Fibroblast of lung (primary cell): ENCODE data around the gene KRTAP5-2. TPM values are rescaled to one million over a fixed set of nuclear protein-coding genes. Genes with fewer than 3 reads are reported as not detected.
A peak's percentile ranks its signal among the peaks of the same experiment; 100 is the strongest.

ENCODE experiments used
- DNase-seq, 2 donors: peaks; one replicate each; pipeline versions ENCODE4 v3.0.0 to v3.0.0-alpha.2; 2010; ENCODE audit warnings: low read depth in 2 of 2
- H2AFZ ChIP-seq: 2 replicates; pipeline ENCODE4 v1.5.1; 2012; ENCODE audit warnings: low read length, control low read depth, inconsistent platforms
- H3K27ac ChIP-seq: 2 replicates; pipeline ENCODE4 v1.5.1; 2011; ENCODE audit warnings: low read length, control low read depth; ENCODE audit not compliant: insufficient read depth
- H3K27me3 ChIP-seq: 2 replicates; pipeline ENCODE4 v1.5.1; 2011; ENCODE audit warnings: mild to moderate bottlenecking, low read length; ENCODE audit not compliant: control insufficient read depth, insufficient read depth
- H3K36me3 ChIP-seq: 2 replicates; pipeline ENCODE4 v1.5.1; 2011; ENCODE audit warnings: low read length; ENCODE audit not compliant: control insufficient read depth, insufficient read depth
- H3K4me1 ChIP-seq: 2 replicates; pipeline ENCODE4 v1.5.1; 2011; ENCODE audit warnings: low read length; ENCODE audit not compliant: control insufficient read depth, insufficient read depth; ENCODE audit errors: extremely low read depth
- H3K4me2 ChIP-seq: 2 replicates; pipeline ENCODE4 v1.5.1; 2011; ENCODE audit warnings: low read length, control low read depth; ENCODE audit not compliant: insufficient read depth; ENCODE audit errors: extremely low read depth
- H3K4me3 ChIP-seq, 4 experiments: fragments of 200-600 bp in 1 of 4; sonication (generic) in 1 of 4; replicated peaks in 1 of 4; 2 replicates each; pipeline ENCODE4 v1.5.1; 2011 to 2016; ENCODE audit warnings: low read length in 4 of 4, low read depth in 3 of 4, mild to moderate bottlenecking in 3 of 4, control low read depth in 2 of 4, inconsistent platforms in 1 of 4, mixed read lengths in 1 of 4; ENCODE audit not compliant: insufficient read depth in 1 of 4; ENCODE audit errors: control extremely low read depth in 1 of 4
- H3K79me2 ChIP-seq: 2 replicates; pipeline ENCODE4 v1.5.1; 2012; ENCODE audit warnings: mild to moderate bottlenecking, low read length, inconsistent platforms; ENCODE audit not compliant: control insufficient read depth, insufficient read depth
- H3K9ac ChIP-seq: 2 replicates; pipeline ENCODE4 v1.5.1; 2011; ENCODE audit warnings: mild to moderate bottlenecking, low read length, control low read depth; ENCODE audit not compliant: insufficient read depth
- H3K9me3 ChIP-seq: 2 replicates; pipeline ENCODE4 v1.5.1; 2012; ENCODE audit warnings: low read depth, low read length; ENCODE audit not compliant: control insufficient read depth, insufficient read depth
- H4K20me1 ChIP-seq: 2 replicates; pipeline ENCODE4 v1.5.1; 2011; ENCODE audit warnings: low read length; ENCODE audit not compliant: control insufficient read depth, insufficient read depth; ENCODE audit errors: extremely low read depth
- EZH2 ChIP-seq: IDR thresholded peaks from 2 replicates; pipeline ENCODE4 v1.5.1; 2012; ENCODE audit warnings: low read length, control low read depth, mild to moderate bottlenecking; ENCODE audit errors: missing control alignments
- polyA plus RNA-seq, 2 donors: library from polyadenylated mRNA; depleted of rRNA in 1 of 2; stranded (reverse) in 1 of 2; unstranded in 1 of 2; fragments of >200 nt; gene quantifications; 2 replicates each; pipeline ENCODE4 v1.2.1, GENCODE V29; 2011 to 2012; ENCODE audit warnings: missing spikeins in 1 of 2
- total RNA-seq: library from RNA; depleted of rRNA; stranded (reverse); fragments of >200 nt; gene quantifications from 2 replicates; pipeline ENCODE4 v1.2.1, GENCODE V29; 2014
- TF ChIP-seq, protein P1 (sequence below), 2 donors: IDR thresholded peaks in 1 of 2; conservative IDR thresholded peaks in 1 of 2; 1 replicate in 1 of 2; 2 replicates in 1 of 2; pipeline ENCODE4 v1.5.1; 2011 to 2012; ENCODE audit warnings: low read length in 2 of 2, control low read depth in 1 of 2, inconsistent platforms in 1 of 2, low read depth in 1 of 2, mild to moderate bottlenecking in 1 of 2

Gene KRTAP5-2
- total and polyA plus RNA-seq, 2 donors (not counting 1 experiment from before 2014, with no cell fraction given), result not detected

DNA sequence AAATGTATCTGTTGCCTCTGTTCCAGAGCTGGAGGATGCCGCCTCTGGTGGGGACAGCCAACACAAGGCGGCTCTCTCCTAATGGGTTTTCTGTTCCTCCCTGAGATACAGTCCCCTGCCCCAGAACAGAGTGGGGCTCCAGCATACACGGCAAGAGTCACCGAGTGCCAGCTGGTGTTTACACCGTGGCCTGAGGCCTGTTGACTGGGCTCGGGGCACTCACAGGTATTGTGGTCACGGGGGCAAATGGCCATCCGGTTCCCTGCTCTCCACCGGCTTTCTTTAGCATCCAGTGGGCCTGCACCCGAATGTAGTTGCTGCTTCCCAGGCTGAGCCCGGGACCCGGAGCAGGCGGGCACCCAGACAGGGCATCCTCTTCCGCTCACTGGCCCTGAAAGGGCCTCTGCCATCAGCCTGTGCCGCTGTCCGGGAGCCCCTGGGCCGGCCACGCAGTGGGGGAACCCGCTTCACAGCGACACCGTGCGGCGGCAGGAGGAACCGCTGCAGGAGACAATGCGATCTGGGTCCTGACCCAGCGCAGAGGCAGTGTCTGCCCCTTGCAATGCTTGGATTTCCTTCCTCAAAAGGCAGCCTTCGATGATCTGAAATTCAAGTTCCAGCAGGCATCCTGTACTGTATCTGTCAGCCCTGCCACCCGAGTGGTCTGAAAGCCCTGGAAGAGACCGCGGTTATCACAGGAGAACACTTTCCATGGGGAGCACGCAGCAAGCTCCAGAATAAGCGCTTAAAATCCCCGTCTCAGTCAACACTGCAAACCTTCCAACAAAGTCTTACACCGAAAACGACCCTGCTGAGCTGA lies 30.6 kb upstream of the KRTAP5-2 start:
- peaks cover 6% of the 10 kb centered on the region for H3K27me3 ChIP-seq
- no peak overlapping the region for H3K27ac ChIP-seq
- TF ChIP-seq, protein P1, sequence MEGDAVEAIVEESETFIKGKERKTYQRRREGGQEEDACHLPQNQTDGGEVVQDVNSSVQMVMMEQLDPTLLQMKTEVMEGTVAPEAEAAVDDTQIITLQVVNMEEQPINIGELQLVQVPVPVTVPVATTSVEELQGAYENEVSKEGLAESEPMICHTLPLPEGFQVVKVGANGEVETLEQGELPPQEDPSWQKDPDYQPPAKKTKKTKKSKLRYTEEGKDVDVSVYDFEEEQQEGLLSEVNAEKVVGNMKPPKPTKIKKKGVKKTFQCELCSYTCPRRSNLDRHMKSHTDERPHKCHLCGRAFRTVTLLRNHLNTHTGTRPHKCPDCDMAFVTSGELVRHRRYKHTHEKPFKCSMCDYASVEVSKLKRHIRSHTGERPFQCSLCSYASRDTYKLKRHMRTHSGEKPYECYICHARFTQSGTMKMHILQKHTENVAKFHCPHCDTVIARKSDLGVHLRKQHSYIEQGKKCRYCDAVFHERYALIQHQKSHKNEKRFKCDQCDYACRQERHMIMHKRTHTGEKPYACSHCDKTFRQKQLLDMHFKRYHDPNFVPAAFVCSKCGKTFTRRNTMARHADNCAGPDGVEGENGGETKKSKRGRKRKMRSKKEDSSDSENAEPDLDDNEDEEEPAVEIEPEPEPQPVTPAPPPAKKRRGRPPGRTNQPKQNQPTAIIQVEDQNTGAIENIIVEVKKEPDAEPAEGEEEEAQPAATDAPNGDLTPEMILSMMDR (conservative IDR thresholded peaks at IDR 0.05 in 1 of 2, IDR thresholded peaks at IDR 0.05 in 1 of 2; ENCODE audit: low read depth in 1 of 2, low read length in 2 of 2), result peak; percentile 72 to 90
- TF ChIP-seq EZH2, result no peak
- H3K79me2 ChIP-seq, result no peaks in the 10 kb centered on the region
- no peaks in the 10 kb centered on the region for H4K20me1 ChIP-seq
- peak in 1 of 2 donors; percentile 15 for DNase-seq
- no peak overlapping the region for H3K4me2 ChIP-seq
- no peak overlapping the region for H3K4me3 ChIP-seq
- H3K9me3 ChIP-seq, result no peaks in the 10 kb centered on the region
- H2AFZ ChIP-seq, result no peak overlapping the region
- no peaks in the 10 kb centered on the region for H3K4me1 ChIP-seq
- no peak overlapping the region for H3K9ac ChIP-seq
- H3K36me3 ChIP-seq, result no peaks in the 10 kb centered on the region

DNA sequence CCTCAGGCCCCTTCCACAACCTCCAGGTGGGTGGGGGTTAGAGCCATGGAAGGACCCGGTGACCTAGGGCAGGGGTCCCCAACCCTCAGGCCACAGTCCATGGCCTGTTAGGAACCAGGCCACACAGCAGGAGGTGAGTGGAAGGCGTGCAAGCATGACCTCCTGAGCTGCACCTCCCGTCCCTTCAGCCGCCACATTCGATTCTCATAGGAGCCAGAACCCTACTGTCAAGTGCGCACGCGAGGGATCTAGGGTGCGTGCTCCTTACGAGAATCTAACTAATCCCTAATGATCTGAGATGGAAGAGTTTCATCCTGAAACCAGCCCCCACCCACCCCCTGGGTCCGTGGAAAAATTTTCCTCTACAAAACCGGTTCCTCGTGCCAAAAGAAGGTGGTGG lies 27.4 kb upstream of the KRTAP5-2 start:
- no peak overlapping the region for H3K9ac ChIP-seq
- TF ChIP-seq, protein P1 (conservative IDR thresholded peaks at IDR 0.05 in 1 of 2, IDR thresholded peaks at IDR 0.05 in 1 of 2; ENCODE audit: low read depth in 1 of 2, low read length in 2 of 2), result no peak
- no peak for TF ChIP-seq EZH2
- no peak for DNase-seq
- no peak overlapping the region for H2AFZ ChIP-seq
- no peak overlapping the region for H3K27ac ChIP-seq
- H3K36me3 ChIP-seq, result no peaks in the 10 kb centered on the region
- H3K9me3 ChIP-seq, result no peaks in the 10 kb centered on the region
- H3K27me3 ChIP-seq, result peaks cover 4% of the 10 kb centered on the region
- H3K79me2 ChIP-seq, result no peaks in the 10 kb centered on the region
- H3K4me2 ChIP-seq, result no peak overlapping the region
- no peak overlapping the region for H3K4me3 ChIP-seq
- H4K20me1 ChIP-seq, result no peaks in the 10 kb centered on the region
- H3K4me1 ChIP-seq, result no peaks in the 10 kb centered on the region

DNA sequence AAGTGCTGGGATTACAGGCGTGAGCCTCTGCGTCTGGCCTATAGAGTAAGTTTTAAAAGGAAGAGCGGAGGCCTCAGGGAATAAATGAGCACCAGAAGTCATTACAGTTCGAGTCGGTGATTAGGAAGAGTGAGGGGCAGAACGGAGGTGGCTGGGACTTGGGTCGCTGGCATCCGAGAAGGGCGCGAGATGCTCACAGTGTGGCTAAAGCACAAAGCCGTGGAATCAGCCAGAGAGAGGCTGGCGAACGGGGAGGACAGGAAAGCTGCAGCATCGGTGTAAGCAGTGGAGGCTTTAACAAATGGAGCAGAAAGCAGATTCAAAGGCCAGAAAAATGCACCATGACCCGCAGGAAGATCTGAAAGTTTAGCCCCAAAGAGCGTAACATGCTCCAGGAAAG lies 26.5 kb upstream of the KRTAP5-2 start:
- Histone ChIP-seq H3K9me3 (no peaks in the 10 kb centered on the region), H3K4me2 (no peak overlapping the region), H2AFZ (no peak overlapping the region), H3K4me3 (no peak overlapping the region), H3K27ac (no peak overlapping the region), H3K79me2 (no peaks in the 10 kb centered on the region), H3K9ac (no peak overlapping the region), H3K36me3 (no peaks in the 10 kb centered on the region), H3K27me3 (peaks cover 4% of the 10 kb centered on the region), H4K20me1 (no peaks in the 10 kb centered on the region), H3K4me1 (no peaks in the 10 kb centered on the region)
- no peak for DNase-seq
- TF ChIP-seq, protein P1 (conservative IDR thresholded peaks at IDR 0.05 in 1 of 2, IDR thresholded peaks at IDR 0.05 in 1 of 2; ENCODE audit: low read depth in 1 of 2, low read length in 2 of 2), result no peak
- no peak for TF ChIP-seq EZH2
